Trophoblast cell (in vitro differentiated cells and primary cell): ENCODE measurements around the gene TEAD3.
A peak's percentile ranks its signal among the peaks of the same experiment; 100 is the strongest.

Source experiments
- DNase-seq, 2 donors: peaks; one replicate each; pipeline ENCODE4 v3.0.0-alpha.2; 2016
- H2AFZ ChIP-seq: 2 replicates; pipeline ENCODE4 v1.6.1; 2013; ENCODE audit warnings: low read length, moderate library complexity, mild to moderate bottlenecking; ENCODE audit not compliant: insufficient read depth, poor library complexity
- H2AK5ac ChIP-seq: 2 replicates; pipeline ENCODE4 v1.6.1; 2013; ENCODE audit warnings: mild to moderate bottlenecking, low read length
- H2BK120ac ChIP-seq: 2 replicates; pipeline ENCODE4 v1.6.1; 2013; ENCODE audit warnings: low read length, mild to moderate bottlenecking, moderate library complexity; ENCODE audit not compliant: insufficient read depth, poor library complexity
- H2BK12ac ChIP-seq: 2 replicates; pipeline ENCODE4 v1.6.1; 2013; ENCODE audit warnings: mild to moderate bottlenecking, low read length, moderate library complexity
- H2BK5ac ChIP-seq: 2 replicates; pipeline ENCODE4 v1.6.1; 2013; ENCODE audit warnings: low read length, low read depth, moderate library complexity, mild to moderate bottlenecking; ENCODE audit not compliant: poor library complexity
- H3K14ac ChIP-seq: 2 replicates; pipeline ENCODE4 v1.6.1; 2013; ENCODE audit warnings: mild to moderate bottlenecking, low read length
- H3K18ac ChIP-seq: 2 replicates; pipeline ENCODE4 v1.6.1; 2013; ENCODE audit warnings: mild to moderate bottlenecking, low read length
- H3K23ac ChIP-seq: 2 replicates; pipeline ENCODE4 v1.6.1; 2013; ENCODE audit warnings: low read length
- H3K27ac ChIP-seq: 2 replicates; pipeline ENCODE4 v1.5.1; 2013; ENCODE audit warnings: low read depth, mild to moderate bottlenecking, inconsistent platforms, low read length, moderate library complexity
- H3K27me3 ChIP-seq: 2 replicates; pipeline ENCODE4 v1.6.1; 2013; ENCODE audit warnings: inconsistent platforms, mild to moderate bottlenecking, low read length, moderate library complexity; ENCODE audit not compliant: insufficient read depth
- H3K36me3 ChIP-seq, 2 experiments: 1 replicate in 1 of 2; 2 replicates in 1 of 2; pipeline ENCODE4 v1.6.1; 2013; ENCODE audit warnings: low read length in 2 of 2, mild to moderate bottlenecking in 2 of 2, moderate library complexity in 1 of 2; ENCODE audit not compliant: insufficient read depth in 2 of 2, control insufficient read depth in 1 of 2
- H3K4ac ChIP-seq: 2 replicates; pipeline ENCODE4 v1.6.1; 2013; ENCODE audit warnings: low read depth, mild to moderate bottlenecking, low read length, moderate library complexity
- H3K4me1 ChIP-seq, 2 experiments: 1 replicate in 1 of 2; 2 replicates in 1 of 2; pipeline ENCODE4 v1.6.1; 2013; ENCODE audit warnings: low read length in 2 of 2, mild to moderate bottlenecking in 2 of 2, moderate library complexity in 1 of 2; ENCODE audit not compliant: insufficient read depth in 2 of 2, control insufficient read depth in 1 of 2
- H3K4me2 ChIP-seq: 2 replicates; pipeline ENCODE4 v1.6.1; 2013; ENCODE audit warnings: inconsistent platforms, mild to moderate bottlenecking, low read length, moderate library complexity
- H3K4me3 ChIP-seq: 2 replicates; pipeline ENCODE4 v1.5.1; 2013; ENCODE audit warnings: mild to moderate bottlenecking, low read depth, low read length, inconsistent platforms
- H3K79me1 ChIP-seq: one replicate; pipeline ENCODE4 v1.6.1; 2013; ENCODE audit warnings: low read length
- H3K79me2 ChIP-seq: 2 replicates; pipeline ENCODE4 v1.6.1; 2013; ENCODE audit warnings: low read length, mild to moderate bottlenecking; ENCODE audit not compliant: control insufficient read depth, insufficient read depth, poor library complexity
- H3K9ac ChIP-seq: 2 replicates; pipeline ENCODE4 v1.6.1; 2013; ENCODE audit warnings: mild to moderate bottlenecking, low read length
- H3K9me3 ChIP-seq: 2 replicates; pipeline ENCODE4 v1.6.1; 2013; ENCODE audit warnings: low read depth, mild to moderate bottlenecking, control low read depth, inconsistent platforms, low read length; ENCODE audit not compliant: insufficient read depth
- H4K12ac ChIP-seq: 2 replicates; pipeline ENCODE4 v1.6.1; 2013; ENCODE audit warnings: low read depth, mild to moderate bottlenecking, low read length, moderate library complexity
- H4K8ac ChIP-seq: 2 replicates; pipeline ENCODE4 v1.6.1; 2013; ENCODE audit warnings: low read depth, mild to moderate bottlenecking, low read length, moderate library complexity
- H4K91ac ChIP-seq: one replicate; pipeline ENCODE4 v1.6.1; 2013; ENCODE audit warnings: low read depth, mild to moderate bottlenecking, low read length, moderate library complexity
- WGBS: extraction: QIAGEN DNeasy Blood & Tissue Kit; methylation state at CpG from one replicate; pipeline ENCODE4 v1.1.7; 2013; ENCODE audit warnings: missing lambda C conversion rate; ENCODE audit not compliant: insufficient read length, insufficient coverage; ENCODE audit errors: extremely low coverage; 5-methylcytosine and 5-hydroxymethylcytosine counted together

TEAD3 gene

GRCh38 chr6:35473075-35473849 is 23.6 kb downstream of the TEAD3 start:
- no peak overlapping the region for H3K4me2 ChIP-seq

GRCh38 chr6:35471836-35472345 is 25.0 kb downstream of the TEAD3 start:
- Histone ChIP-seq H2AFZ (no peak overlapping the region), H3K36me3 (peaks cover 60 to 64% of the 10 kb centered on the region in 2 experiments), H4K91ac (no peak overlapping the region), H3K79me1 (peaks cover 15% of the 10 kb centered on the region), H3K4me3 (no peak overlapping the region), H3K9ac (no peak overlapping the region), H3K23ac (no peak overlapping the region), H4K12ac (peak overlapping the region; percentile 27), H3K27ac (peak overlapping the region; percentile 61), H3K4me1 (peaks cover 11 to 21% of the 10 kb centered on the region in 2 experiments), H3K18ac (peak overlapping the region; percentile 39), H2BK5ac (no peak overlapping the region), H3K9me3 (no peaks in the 10 kb centered on the region), H2BK12ac (no peak overlapping the region), H3K4ac (no peak overlapping the region), H4K8ac (peak overlapping the region; percentile 35), H2AK5ac (no peak overlapping the region), H3K27me3 (no peaks in the 10 kb centered on the region), H3K79me2 (peaks cover 19% of the 10 kb centered on the region), H3K14ac (no peak overlapping the region), H3K4me2 (no peak overlapping the region), H2BK120ac (no peak overlapping the region)
- WGBS = no CpG with 5 or more reads among the region's 8 CpGs
- peak in 1 of 2 donors; percentile 12 for DNase-seq

More at GRCh38 chr6:35473075-35473849, 23.6 kb downstream of the TEAD3 start:
- WGBS = no CpG with 5 or more reads among the region's 9 CpGs
- H3K4ac ChIP-seq = no peak overlapping the region
- peaks cover 74 to 78% of the 10 kb centered on the region in 2 experiments for H3K36me3 ChIP-seq
- no peak overlapping the region for H4K8ac ChIP-seq
- H3K9me3 ChIP-seq = no peaks in the 10 kb centered on the region
- peak overlapping the region; percentile 24 for H3K27ac ChIP-seq
- no peak overlapping the region for H2BK5ac ChIP-seq
- H3K18ac ChIP-seq = no peak overlapping the region
- no peak overlapping the region for H3K14ac ChIP-seq
- H3K4me1 ChIP-seq = peaks cover 6 to 14% of the 10 kb centered on the region in 2 experiments
- peak in 1 of 2 donors; percentile 25 for DNase-seq
- H2AK5ac ChIP-seq = no peak overlapping the region
- no peak overlapping the region for H3K9ac ChIP-seq
- no peak overlapping the region for H4K12ac ChIP-seq
- no peak overlapping the region for H4K91ac ChIP-seq
- H3K23ac ChIP-seq = no peak overlapping the region
- H3K79me1 ChIP-seq = peaks cover 12% of the 10 kb centered on the region
- H2AFZ ChIP-seq = no peak overlapping the region
- H3K79me2 ChIP-seq = peaks cover 17% of the 10 kb centered on the region
- no peak overlapping the region for H3K4me3 ChIP-seq
- H2BK12ac ChIP-seq = no peak overlapping the region
- no peaks in the 10 kb centered on the region for H3K27me3 ChIP-seq
- no peak overlapping the region for H2BK120ac ChIP-seq

GRCh38 chr6:35470663-35471120 is 26.2 kb downstream of the TEAD3 start:
- Histone ChIP-seq H3K9ac (no peak overlapping the region), H3K79me1 (peaks cover 15% of the 10 kb centered on the region), H3K23ac (no peak overlapping the region), H4K8ac (no peak overlapping the region), H3K18ac (no peak overlapping the region), H3K36me3 (peaks cover 61 to 63% of the 10 kb centered on the region in 2 experiments), H3K27ac (peak overlapping the region; percentile 61), H3K4me1 (peaks cover 11 to 21% of the 10 kb centered on the region in 2 experiments), H3K4ac (no peak overlapping the region), H3K27me3 (no peaks in the 10 kb centered on the region), H3K4me3 (no peak overlapping the region), H3K14ac (no peak overlapping the region), H3K9me3 (no peaks in the 10 kb centered on the region), H4K12ac (no peak overlapping the region), H2BK120ac (no peak overlapping the region), H3K79me2 (peaks cover 19% of the 10 kb centered on the region), H2AK5ac (no peak overlapping the region), H3K4me2 (peak overlapping the region; percentile 42), H2BK5ac (no peak overlapping the region), H2BK12ac (no peak overlapping the region), H2AFZ (no peak overlapping the region), H4K91ac (no peak overlapping the region)
- no peak for DNase-seq
- no CpG with 5 or more reads among the region's 3 CpGs for WGBS

GRCh38 chr6:35469751-35470662 is 26.9 kb downstream of the TEAD3 start:
- no CpG with 5 or more reads among the region's 18 CpGs for WGBS
- Histone ChIP-seq H3K27me3 (no peaks in the 10 kb centered on the region), H3K4me3 (peak overlapping the region; percentile 94), H3K4me1 (peaks cover 11 to 21% of the 10 kb centered on the region in 2 experiments), H2BK5ac (peak overlapping the region; percentile 18), H3K4ac (peak overlapping the region; percentile 13), H3K79me1 (peaks cover 15% of the 10 kb centered on the region), H3K36me3 (peaks cover 56% of the 10 kb centered on the region in 2 experiments), H3K23ac (peak overlapping the region; percentile 56), H3K79me2 (peaks cover 19% of the 10 kb centered on the region), H3K18ac (no peak overlapping the region), H4K12ac (no peak overlapping the region), H2AFZ (no peak overlapping the region), H3K9ac (peak overlapping the region; percentile 92), H3K14ac (peak overlapping the region; percentile 21), H2BK120ac (no peak overlapping the region), H3K9me3 (no peaks in the 10 kb centered on the region), H2AK5ac (no peak overlapping the region), H4K8ac (no peak overlapping the region), H4K91ac (no peak overlapping the region), H2BK12ac (no peak overlapping the region), H3K27ac (peak overlapping the region; percentile 88), H3K4me2 (peak overlapping the region; percentile 89)
- peak in 1 of 2 donors; percentile 61 for DNase-seq
